Smooth muscle cell of the brain vasculature (primary cell): Measurements from ENCODE around the gene PLXDC2.
"Not testable (repeated sequence)": the region's sequence is repeated elsewhere in the genome, so short reads cannot be mapped to it uniquely, and the experiment has no call there.

Experiments
- DNase-seq: peaks from one replicate; pipeline ENCODE4 v3.0.0-alpha.2; 2012; ENCODE audit warnings: low read depth, low spot score

Gene PLXDC2

DNA sequence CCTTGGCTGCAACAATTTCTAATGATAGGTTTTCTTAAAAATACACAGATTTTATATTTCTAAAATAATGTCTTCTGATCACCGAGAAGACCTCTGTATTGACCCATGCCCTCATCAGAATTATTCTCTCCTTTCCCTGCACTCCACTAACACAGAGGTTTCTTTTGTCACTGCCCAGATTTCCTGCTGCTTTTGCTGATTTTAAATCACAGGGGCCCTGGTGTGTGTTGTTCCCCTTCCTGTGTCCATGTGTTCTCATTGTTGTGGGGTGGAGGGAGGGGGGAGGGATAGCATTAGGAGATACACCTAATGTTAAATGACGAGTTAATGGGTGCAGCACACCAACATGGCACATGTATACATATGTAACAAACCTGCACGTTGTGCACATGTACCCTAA lies 375.2 kb downstream of the PLXDC2 start:
- DNase-seq: not testable (repeated sequence)

DNA sequence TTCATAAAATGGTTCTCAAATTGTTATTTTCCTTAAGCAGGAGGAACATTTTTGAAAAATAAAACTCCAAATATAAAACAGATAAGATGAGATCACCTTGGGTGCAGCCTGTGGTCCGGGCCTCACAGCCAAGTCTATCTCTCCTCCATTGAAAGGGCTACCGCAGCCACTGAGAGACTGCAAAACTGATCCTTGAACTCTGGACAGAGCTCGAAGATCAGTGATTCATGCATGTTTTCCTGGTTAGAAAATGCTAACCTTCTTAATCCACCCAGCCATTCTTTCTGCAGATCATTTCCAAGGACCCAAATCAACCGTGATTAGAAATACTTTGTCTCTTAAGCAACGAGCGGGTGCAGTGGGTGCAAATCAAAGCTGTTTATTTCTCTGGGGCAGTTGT lies 378.8 kb downstream of the PLXDC2 start:
- DNase-seq: no peak

DNA sequence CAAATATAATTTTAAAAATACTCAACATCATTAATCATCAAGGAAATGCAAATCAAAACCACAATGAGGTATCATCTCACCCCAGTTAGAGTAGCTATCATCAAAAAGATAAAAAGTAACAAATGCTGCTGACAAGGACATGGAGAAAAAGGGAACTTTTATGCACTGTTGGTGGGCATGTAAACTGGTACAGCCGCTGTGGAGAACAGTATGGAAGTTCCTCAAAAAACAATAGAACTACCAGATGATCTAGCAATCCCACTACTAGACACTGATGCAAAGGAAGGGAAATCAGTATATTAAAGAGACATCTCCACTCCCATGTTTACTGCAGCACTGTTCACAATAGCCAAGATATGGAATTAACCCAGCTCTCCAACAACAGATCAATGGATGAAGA lies 384.5 kb downstream of the PLXDC2 start:
- DNase-seq: no peak

DNA sequence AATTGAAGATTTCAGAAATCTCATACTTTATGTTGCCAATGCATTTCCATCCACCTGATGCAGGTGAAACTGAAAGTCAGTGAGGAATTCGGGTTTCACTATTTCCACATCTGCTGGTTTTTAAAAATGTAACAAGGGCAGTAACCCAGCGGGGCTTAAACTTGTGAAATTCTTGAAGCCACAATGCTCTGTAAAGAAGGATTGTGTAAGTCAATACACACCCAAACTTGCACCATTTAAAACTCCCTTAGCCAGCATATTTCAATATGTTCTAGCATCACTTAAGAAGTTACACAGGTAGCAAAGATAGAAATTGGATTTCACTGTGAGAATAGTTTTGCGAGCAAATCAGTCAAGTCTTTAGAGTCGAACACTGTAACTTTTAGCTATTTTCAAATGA lies 386.1 kb downstream of the PLXDC2 start:
- no peak for DNase-seq

DNA sequence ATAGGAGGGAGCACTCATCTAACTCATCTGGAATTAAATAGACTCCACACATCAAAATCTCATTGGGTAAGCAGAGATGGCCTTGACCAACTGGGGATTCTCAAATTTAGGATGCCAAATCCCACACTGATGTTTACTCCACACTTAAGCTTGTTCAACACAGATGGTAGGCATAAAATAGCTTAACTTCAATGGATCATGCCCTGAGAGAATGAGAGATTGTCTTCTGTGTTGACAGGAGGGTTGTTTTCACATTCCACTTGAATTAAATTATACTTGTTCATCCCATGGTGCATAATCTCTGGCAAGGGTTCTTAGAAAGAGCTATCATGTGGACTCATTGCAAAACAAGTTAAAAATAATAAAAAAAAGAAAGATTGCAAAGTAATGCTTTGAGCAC lies 391.4 kb downstream of the PLXDC2 start:
- DNase-seq: no peak

DNA sequence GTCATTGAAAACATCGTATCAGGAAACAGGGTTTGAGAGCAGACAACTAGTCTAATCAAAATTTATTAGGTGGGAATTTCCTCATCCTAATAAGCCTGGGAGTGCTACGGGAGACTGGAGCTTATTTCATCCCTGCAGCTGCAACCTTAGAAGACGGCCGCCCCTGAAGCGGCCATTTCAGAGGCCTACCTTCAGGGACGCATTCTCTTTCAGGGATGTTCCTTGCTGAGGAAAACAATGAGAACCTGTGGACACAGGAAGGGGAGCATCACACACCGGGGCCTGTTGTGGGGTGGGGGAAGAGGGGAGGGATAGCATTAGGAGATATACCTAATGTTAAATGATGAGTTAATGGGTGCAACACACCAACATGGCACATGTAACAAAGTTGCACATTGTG lies 392.9 kb downstream of the PLXDC2 start:
- DNase-seq: not testable (repeated sequence)

DNA sequence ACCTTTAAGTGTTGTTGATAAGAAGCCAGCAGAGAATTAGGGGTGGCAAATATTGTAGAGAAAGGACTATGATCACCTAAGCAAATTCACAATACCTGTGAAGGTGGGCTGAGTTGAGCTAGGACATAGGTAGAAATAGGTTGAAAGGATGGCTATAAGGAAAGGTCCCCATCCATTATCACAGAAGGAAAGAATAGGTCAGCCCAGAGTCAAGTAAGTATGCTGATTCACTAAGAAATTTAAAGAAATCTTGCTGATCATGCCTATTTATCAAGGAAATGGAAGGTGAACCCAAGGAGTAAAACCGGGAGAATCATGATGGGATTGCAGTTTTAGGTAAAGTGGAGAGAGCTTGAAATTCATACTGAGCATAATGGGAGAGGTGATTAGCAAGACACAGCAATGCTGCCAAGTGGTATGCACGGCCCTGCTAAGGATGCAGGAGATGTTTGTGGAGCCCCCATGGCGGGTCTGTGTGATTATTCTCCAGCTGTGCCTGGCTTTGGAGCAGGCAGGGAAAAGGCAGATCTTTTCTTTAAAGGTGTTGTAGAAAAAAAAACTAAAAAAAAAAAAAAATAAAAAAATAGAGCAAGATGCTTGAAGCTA lies 399.4 kb downstream of the PLXDC2 start:
- DNase-seq: no peak

DNA sequence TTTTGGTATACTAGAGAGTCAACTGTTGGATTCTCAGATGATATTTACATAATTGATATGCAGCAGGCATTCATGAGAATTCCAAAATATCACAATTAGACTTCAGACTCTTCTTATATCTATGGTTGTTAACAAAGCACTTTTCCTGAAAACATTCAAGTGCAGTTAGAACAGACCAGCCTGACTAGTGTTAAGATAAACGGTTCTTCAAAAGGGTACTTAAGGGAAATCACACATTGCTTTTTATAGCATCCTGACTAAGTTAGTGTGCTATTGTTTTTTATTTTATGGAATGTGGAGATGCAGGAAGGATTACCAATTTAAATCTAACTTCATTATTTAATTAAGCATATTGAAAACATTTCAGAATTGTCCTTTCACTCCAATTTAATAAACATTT lies 405.1 kb downstream of the PLXDC2 start:
- DNase-seq: no peak

DNA sequence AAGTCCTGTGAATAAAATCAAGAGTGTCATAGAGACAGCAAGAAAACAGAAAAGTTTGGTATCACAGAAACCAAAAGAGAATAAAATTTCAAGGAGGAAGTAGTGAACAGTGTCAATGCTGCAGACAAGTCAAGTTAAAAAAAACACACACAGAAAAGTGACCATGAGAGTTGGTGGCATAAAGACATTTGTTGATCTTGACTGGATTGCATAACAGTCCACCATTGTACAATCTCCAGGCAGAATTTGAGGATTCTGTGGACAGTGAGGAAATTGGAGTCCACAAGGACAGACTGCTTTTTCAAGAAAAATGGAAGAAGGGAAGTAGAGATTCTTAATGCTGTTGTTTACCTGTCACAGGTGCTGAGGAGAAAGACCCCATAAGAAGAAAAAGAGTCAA lies 412.5 kb downstream of the PLXDC2 start:
- DNase-seq: no peak

DNA sequence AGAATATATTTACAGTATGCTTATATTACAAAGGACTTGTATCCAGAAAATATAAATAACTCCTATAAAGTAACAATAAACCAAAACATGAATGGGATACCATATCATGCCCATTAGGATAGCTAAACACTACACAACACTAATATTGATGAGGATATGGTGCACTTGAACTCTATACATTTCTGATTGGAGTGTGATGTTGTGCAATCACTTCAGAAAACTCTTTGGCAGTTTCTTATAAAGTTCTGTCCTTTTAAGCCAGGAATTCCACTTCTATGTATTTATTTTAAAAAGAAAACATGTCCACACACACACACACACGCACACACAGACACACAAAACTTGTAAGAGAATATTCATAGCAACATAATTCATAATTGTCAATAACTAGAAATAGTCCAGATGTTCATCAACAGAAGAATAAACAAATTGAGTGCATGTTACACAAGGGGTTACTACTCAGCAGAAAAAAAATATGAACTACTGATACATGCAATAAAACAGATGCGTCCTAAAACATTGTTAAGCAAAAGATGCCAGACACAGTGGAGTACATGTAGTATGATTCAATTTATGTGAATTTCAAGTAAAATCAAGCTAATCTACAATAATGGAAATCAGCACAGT lies 416.0 kb downstream of the PLXDC2 start:
- DNase-seq: no peak

DNA sequence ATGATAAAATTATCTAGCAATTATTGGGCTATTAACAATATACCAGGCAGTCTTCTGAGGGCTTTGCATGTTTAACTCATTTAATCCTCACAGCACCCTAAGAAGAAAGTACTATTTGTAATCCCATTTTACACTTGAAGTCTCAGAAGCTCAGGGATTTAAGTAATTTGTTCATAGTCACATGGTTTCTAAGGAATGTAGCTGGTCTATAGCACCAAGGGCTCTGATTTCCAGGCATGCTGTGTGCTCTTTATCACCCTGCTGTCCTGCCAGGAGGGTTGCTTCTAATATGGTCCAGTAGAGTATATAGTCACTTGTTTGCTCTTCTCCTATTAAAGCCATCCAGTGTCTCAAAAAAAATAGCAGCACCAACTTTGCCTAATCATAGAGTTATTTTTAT lies 417.2 kb downstream of the PLXDC2 start:
- no peak for DNase-seq

DNA sequence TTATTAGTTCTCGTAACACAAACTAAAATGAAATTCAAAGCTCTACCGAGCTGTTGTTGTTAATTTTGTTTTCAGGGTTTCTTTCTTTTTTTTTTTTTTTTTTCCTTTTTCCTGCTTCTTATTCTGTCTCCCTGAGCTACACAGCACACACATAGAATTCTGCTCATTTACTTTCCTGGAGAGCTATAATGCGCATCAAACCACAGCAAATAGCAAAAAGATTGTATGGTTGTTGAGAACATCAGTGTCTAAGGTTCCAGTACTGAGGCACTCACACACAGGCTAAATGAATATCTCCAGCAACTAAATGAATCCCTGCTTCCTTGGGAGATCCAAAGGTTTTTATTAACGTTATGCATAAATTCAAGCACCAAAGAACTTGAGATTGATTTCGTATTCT lies 418.3 kb downstream of the PLXDC2 start:
- DNase-seq: no peak

DNA sequence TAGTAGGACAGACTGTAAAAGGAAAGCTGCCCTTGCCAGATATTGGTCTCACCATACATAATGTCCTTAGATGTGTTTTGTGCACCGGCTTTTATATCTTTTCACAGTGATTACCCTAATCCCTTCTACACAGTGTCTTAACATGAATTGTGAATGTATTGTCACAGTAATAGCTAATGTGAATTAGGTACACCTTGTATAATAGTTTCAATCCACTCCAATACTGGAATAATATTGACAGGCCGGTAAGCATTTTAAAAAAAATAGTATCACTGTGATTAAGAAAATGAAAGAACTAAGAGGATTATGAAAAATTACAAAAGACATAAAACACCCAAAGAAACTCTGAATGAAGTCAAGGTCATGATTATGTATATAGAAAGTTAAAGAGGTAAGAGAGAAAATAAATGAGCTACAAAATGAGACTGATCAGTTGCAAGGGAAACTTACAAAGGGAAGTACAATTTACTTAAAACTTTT lies 420.9 kb downstream of the PLXDC2 start:
- DNase-seq: no peak

DNA sequence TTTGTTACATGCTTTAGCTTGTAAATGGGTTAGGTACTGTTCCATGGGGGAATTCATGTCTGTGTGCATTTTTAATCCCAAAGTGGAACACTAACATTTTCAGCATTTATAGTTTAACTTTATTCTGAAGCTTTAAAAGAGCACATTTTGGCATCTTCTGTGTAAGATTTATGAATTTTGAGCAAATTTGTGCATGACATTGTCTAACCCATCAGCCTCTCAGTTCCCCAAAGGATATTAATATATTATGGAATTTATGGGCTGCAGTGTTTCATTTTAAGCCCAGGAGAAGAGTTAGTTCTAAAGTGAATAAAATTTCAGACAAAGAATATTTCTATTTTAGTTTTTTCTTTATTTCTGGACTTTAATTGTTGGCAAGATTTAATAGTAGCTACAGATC lies 421.4 kb downstream of the PLXDC2 start:
- no peak for DNase-seq

DNA sequence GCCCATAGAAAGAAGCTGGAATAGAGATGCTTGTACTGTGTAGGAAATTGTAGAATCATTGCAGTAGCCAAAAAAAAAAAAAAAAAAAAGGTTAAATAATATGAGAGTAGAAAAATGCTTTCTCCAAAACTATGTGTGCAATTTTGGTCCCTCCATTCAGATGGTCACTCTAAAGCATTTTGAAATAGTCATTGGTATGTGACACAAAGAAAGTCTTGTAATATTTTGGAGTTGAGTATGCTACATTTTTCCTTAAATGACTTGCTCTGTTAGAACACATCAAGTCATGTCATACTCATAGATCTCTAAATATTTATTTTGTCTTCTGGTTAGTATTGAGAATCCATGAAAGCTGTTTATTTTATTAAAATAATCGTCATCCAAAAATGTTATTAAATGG lies 424.4 kb downstream of the PLXDC2 start:
- no peak for DNase-seq

DNA sequence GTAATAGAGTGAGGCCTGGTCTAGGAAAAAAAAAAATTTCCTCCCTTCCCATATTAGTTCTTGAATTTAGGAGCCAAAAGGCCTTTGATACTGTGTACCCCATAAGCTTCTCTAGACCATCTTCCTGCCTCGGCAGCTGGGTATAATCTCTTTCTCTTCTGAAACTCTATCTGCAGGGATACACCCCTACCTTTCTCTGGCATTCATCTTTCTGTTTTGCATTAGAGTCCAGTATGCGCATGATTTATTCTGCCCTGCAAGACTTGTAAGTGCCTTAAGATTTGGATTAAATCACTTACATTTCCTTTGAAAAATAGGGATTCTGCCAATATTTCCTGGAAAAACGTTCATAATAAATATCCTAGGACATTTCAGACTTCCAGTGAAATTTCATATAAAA lies 431.2 kb downstream of the PLXDC2 start:
- no peak for DNase-seq

DNA sequence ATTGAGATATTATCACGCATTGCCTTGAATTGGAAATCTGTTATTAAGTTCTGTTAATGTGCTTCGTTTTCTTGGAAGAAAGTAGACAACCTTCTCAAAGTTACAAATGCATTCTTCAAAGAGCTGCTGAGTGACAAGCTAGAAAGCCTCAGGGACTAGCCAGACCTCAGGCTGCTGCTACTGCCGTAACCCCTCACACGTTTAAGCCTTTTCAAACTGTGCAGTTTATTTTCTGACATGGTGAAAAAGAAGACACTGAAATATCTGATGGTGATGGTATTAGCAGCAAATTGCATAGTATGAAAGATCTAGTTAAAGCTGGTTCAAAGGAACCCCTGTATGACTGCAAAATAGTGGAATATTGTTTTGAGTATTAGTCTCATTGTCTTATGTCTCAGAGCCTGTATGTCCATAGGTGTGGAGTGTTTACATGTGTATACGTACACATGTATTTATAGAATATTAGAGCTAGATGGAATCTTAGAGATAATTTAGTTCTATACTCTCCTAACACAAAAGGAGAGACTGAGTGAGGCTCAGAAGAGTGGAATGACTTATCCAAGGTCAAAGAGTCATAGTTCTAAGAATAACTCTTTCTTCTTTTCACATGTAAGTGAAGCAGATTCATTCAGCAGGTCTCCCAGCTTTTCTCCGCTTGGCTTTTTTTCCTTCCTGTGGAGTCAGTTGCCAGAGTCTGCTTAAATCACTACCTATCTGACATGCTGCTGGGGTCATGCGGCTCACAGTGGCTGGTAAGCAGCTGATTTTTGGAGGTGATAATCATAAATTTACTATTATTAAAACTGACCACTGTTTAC lies 431.9 kb downstream of the PLXDC2 start:
- no peak for DNase-seq

DNA sequence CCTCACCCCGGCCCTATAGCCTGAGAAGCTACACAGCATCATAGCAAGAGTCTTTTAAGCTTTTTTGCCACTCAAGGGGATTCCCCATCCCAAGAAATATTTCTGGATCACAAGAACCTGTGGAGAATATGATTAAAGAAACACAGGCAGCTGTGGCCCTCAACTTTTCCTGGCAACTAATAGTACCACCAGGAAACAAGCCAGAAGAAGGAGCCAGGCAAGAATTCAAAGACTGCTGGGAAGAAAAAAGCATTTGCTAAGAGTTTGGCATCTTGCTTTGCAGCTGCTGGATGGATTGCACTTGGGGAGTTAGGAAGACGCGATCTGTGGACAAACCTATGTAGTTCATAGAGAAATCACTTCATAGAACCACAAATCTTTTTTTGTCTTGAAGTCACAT lies 437.8 kb downstream of the PLXDC2 start:
- no peak for DNase-seq

DNA sequence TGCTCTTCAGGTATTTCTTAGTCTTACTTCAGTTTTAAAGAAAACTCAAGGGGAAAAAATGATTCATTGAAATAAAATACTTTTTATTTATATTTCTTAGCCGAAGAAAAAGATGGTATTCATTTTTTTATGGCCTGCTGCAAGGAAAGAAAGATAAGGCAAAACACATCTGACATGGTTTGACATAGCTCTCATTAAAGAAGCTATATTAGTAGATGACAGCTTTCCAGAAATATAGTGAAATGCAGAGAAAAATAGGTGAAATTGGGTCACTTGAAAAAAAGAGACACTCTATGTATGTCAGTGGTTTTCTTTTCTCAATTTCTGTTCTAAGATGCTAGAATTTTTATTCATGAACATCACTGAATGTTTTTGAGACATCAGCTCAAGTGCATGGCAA lies 438.3 kb downstream of the PLXDC2 start:
- no peak for DNase-seq

DNA sequence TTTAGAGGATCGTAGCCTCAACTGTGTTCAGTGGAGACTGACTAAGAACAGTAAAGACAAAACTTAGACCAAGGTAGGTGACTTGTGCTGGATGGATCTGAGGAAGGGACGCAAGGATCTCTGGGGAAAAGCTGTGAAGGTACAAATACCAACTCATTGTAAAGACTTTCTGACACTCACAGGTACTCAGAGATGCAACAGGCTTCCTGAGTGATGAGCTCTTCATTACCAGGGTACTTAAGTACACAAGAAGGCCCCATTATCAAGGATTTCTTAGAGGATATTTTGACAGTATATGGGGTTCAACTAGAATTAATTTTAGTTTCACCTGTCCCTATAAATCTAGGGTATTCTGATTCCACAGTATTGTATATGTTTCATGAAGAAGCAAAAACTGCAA lies 440.7 kb downstream of the PLXDC2 start:
- DNase-seq: no peak

DNA sequence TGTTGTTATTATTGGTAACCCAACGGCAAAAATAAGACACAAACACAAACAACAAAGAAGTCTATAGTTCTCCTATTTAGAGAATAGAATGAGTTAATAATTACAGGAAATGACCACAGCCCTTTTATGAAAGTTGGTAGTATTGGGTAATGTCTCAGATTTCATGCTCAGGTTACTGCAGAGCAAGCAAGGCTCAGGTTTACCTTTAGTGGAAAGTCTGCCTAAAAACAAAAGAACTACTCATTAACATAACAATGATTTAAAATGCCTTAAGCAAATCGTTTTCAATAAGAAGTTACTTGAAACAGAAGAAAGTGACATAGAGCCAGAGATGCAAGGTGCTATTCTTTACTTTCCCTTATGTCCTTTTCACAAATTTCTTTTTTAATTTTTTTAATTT lies 441.2 kb downstream of the PLXDC2 start:
- no peak for DNase-seq

DNA sequence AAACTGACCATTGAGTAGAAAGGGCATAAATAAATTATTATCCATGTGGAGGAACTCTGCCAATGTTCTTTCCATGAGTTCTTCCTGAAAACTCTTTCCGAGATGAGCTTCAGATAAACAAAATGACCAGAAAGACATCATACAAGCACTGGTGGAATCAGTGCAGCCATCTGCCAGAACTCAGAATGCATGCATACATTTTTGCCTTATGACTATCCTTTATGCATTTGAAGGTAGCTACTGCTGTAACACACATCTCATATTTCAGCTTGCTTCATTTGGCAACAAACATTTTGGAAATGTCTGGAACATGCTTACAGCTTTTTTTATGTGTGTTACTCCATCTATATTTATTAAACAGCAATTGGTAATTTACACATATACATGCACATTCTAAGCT lies 448.9 kb downstream of the PLXDC2 start:
- DNase-seq: no peak

DNA sequence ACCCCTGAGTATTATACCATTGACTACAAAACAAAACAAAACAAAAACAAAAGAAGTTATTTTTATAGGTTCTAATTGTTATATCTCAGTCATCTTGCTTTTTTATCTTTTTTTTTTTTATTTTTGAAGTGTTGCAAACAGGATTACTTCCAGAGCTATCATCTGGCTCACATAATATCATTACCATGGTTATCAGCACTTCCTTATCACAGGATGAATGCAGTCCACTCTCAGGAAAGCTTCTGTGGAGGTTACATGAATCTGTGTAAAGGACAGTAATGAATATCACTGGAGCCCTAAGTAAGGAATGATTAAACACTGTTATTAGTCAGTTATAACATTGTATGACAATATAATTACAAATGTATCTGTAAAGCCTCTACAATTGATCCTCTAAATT lies 451.5 kb downstream of the PLXDC2 start:
- DNase-seq: no peak
